ELF-1 (cell line): ENCODE data around the gene PAX4.
"Not testable (repeated sequence)": the region's sequence is repeated elsewhere in the genome, so short reads cannot be mapped to it uniquely, and the experiment has no call there.

Experiments used
- DNase-seq: peaks from one replicate; pipeline ENCODE4 v3.0.0-alpha.2; 2016; ENCODE audit warnings: low read depth, low spot score

PAX4 gene

DNA sequence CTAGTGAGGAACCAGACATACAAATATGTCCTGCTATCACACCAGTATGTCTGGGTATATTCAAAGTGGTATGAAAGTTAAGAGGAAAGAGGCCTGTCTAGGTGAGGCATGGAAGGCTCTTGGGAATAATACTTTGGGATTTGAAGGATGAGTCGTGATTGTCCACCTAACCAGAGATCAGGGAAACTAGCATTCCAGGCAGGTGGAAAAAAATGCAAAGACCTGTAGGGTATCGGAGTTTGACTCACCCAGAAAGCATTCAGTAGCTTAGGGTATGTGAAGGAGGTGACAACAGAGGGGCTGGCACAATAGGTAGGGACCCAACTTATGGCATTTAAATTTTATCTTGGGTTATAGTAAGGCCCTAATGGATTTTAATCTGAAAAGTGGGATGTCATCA, 31.6 kb downstream of the PAX4 start:
- DNase-seq: no peak

- DNase-seq: peak; percentile 96
These were observed 32.6 kb downstream of the PAX4 start, which contains the start of gene GCC1 for GRCh38 chr7:127585044-127585953. GCC1 (minus strand) TSS chr7:127585596; CDS start chr7:127585182, 414 bp downstream.

GRCh38 chr7:127584648-127585043, 33.3 kb downstream of the PAX4 start:
- DNase-seq: no peak

DNA sequence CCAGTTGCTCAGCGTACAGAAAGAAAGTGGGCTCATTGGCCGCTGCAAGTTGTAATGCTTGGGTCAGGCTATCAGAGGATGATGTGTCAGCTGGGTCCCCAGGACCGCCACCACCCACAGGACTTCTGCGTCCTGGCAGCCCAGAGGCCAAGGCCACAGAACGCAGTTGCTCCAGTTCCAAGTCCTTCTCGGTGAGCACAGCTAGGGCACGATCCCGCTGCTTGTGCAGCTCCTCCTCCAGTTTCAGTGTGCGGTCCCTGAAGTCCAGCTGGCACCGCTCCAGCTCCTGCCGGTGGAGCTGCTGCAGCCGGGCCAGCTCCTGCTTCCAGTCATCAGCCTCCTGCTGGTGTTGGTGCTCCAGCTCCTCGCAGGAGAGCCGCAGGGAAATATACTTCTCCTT, 35.6 kb downstream of the PAX4 start:
- no peak for DNase-seq

GRCh38 chr7:127581716-127582115, 36.2 kb downstream of the PAX4 start:
- no peak for DNase-seq

- no peak for DNase-seq
These were observed 37.3 kb downstream of the PAX4 start for GRCh38 chr7:127580612-127581011.

GRCh38 chr7:127578711-127579275, 39.1 kb downstream of the PAX4 start:
- no peak for DNase-seq

DNA sequence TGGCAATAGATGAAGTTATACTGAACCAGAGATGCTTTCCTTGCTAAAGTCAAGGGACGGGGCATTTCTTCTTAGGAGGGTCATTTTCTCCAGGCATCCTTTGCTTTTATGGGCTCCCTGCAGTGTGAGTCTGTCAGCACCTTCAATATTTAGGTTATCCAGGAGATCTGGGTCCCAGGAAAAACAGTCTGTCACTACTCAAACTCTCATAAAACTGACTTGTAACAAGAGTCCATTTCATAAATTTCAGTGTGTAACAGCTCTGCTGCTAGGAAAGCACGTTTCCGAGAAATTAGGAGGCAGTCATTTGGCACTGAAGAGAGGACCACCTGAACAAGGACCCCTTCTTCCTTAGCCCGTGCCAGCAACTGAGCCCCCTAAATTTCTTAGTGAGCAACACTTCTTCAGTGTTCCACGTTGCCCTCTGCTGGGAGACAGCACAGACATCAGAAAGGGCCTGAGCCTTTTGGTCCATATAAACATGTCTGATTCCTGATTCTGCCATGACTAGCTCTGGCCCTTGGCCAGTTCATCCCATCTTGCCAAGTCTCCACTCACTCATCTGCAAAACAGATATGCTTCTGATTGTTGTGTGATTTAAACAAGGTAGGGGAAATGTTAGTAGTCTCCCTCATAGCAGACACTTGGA, 39.8 kb downstream of the PAX4 start:
- DNase-seq: no peak

DNA sequence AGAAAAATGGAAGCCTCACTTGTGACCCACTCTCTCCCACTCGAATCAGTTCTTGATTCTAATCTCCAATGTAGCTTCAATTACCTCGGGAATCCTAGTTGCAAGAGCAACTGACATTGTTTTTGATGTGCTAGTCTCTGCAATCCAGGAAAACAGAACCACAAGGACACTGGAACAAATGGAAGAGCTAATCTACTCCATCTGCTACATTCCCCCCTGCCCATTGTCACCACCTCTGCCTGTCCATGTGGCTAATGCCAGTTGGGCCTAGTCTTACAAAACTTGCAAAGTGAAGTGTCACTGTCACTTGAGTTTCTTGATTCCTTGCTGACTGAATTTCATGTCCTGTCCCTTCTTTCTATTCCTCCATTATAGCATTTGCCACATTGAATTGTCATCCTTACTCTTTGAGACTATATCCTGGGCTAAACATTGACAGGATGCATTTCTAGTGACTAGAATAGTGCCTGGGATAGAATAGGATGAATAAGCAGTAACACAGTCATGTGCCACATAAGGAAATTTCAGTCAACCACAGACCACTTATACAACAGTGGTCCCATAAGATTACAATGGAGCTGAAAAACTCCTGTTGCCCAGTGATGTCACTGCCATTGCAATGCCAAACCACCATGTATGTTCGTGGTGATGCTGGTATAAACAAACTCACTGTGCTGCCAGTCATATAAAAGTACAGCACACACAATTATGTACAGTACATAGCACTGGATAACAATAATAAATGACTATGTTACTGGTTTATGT, 46.0 kb downstream of the PAX4 start:
- no peak for DNase-seq

- DNase-seq: not testable (repeated sequence)
These were observed 49.9 kb downstream of the PAX4 start for GRCh38 chr7:127568034-127568433.

DNA sequence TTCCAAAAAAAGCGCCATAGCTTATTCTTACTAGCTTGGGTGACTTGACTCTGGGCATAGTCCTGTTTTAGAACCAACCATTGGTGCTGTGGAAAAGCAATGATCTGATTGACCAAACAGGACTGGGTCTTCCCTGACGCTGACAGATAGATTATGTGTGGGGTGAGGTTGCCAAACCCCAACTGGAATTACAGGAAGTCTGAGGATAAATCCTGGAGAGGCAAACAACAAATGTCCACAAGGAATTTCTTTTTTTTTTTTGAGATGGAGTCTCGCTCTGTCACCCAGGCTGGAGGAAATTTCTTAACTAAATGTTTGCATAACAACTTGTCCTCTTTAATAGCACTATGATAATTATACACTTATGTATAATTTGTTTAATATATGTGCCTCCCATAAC, 51.7 kb downstream of the PAX4 start:
- no peak for DNase-seq
